NCI-H2227 treated with DMSO at 0.1 percent for 48 hours (cell line): Measurements from ENCODE around the gene PTPN3.

ENCODE experiments used
- DNase-seq: peaks from one replicate; lab custom pipeline; 2025; lab: John Stamatoyannopoulos, UW

The PTPN3 gene

DNA sequence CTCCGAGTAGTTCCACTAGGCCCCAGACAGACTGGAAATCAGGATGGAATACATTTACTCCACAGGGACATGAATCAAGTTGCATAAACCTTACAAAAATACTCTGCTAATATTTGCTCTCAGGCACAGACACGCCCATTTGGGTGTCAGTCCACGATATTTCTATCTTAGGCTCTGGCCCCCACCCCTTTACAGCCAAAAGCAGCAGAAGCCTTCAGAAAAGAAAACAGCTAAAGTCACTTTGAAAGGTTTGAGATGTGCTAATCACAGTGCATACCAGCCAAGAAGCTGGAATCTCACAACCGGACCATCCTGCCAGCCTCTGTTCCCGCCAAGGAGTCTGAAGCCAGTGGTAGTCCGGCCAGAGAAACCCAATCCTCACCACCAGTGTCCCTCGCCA lies 22.6 kb downstream of the PTPN3 start:
- no peak for DNase-seq

DNA sequence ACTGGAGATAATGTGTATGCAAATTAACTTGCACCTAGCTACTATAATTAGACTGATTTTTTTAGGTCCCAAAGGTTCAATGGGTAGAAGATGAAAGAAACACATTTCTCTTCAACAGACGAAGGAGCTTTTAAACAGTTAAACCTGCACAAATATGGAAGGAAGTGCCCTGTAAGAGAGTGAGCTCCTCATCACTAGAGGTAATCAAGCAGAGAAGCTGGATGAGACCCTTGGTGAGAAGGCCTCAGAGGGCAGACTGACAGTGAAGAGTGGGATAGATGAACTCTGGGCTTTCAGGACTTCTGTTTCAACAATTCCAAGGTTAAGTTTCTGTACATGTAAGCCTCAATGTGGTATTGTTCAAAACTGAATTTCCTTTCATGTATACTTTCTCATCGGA lies 23.2 kb downstream of the PTPN3 start:
- DNase-seq: no peak

GRCh38 chr9:109474170-109474569 lies 23.9 kb downstream of the PTPN3 start:
- DNase-seq: no peak

DNA sequence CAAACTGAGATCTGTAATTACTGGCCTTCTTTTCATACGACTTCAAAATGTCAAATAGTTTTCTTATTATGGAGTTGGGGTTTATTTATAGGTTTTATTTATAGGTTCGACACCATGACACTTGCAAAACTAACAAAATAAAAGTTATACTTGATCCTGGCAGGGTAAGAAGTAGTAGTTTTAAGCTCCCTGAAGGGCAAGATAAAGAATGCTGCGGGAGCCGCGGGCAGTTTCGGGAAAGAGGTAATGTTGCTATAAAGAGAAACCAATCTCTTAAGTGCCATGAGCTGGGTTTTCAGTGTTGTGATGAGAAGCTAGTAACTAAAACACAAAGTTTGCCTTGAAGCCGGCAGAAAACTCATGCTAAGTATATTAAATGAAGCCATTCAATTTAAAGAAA lies 24.8 kb downstream of the PTPN3 start:
- DNase-seq: no peak

DNA sequence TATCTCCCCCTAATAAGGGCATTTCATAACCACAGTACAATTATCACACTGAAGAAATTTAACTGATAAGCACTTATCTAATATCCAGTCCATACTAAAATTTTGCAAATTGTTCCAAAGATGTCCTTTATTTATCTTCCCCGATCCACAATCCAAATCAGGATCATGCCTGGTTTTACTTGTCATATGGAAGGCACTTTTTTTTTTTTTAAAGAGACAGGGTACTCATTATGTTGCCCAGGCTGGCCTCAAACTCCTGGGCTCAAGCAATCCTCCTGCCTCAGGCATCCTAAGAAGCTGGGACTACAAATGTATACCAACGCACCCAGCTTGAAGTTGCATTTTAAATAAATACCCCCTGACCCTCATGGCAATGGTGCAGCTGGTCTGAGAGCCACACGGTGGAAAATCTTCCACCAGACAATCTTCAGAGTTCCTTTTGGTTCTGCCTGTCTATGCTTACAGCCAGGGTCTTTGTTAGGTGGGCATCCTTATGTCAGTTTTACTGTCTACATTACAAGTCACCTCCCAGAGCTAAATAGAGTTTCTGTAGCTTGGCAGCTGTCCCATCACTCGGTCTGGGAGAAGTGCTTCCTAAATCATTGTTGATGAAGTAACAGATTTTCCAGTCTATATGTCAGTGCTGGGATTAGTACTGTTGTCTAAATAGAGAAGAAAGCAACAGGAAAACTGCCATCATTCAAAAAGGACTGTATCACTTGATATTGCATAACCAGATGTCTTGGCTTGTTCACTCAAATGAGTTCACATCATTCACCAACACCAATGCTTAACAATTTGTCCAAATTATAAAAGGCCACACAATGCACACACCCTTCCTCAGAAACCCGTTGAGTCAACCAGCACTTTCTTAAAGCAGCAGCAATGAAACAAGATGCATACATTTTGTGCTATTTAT lies 26.4 kb downstream of the PTPN3 start:
- no peak for DNase-seq

DNA sequence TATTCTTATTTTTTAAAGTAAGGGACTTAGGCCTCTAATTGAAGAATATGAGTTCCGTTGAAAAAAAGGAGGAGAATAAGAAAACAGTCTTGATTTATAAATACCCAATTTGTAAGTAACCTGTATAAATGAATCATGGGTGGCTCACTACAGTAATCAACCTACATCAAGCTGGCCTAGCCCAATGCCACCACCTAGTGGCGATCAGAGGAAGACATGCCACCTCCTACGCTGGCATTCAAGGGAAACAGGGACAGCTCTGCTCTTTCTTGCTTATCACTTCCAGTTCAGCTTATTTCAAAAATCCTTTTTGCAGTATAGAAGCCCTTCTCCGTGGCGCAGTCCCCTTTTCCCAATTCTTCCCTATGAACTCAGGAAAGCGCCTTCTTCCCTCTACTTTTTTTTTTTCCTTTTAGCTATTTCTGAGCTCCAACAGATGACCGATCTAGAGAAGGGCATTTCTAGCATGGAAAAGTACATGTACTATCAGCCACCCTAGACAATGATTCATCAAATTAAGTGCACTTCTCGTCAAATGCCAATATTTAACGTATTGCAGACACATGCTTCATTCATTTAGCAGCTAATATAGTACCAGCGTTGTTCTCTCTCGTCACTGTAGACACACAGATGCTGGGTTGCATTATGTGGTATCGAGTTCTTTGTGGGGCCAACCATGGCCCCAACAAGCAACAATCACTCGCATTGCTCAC lies 28.3 kb downstream of the PTPN3 start:
- peak; percentile 41 for DNase-seq

DNA sequence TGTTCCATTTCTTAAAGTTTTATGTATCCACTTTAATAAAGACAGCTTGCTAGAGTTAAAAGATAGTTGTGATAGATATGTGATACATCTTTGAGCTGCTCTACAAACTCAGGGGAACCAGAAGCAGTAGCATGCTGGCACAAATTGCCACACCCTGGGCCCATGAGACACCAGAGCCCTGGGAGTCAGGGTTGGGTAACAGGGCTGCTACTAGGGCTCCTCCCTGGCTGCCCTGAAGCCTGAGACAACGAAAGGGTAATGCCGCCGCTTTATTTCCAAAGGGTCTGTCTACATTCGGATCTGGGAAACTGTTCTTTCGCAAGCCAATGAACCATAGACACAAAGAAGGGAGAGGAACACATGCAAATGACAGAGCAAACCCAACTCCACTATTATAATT lies 29.2 kb downstream of the PTPN3 start:
- DNase-seq: no peak

- no peak for DNase-seq
Observed at GRCh38 chr9:109467936-109468335, 30.2 kb downstream of the PTPN3 start.

DNA sequence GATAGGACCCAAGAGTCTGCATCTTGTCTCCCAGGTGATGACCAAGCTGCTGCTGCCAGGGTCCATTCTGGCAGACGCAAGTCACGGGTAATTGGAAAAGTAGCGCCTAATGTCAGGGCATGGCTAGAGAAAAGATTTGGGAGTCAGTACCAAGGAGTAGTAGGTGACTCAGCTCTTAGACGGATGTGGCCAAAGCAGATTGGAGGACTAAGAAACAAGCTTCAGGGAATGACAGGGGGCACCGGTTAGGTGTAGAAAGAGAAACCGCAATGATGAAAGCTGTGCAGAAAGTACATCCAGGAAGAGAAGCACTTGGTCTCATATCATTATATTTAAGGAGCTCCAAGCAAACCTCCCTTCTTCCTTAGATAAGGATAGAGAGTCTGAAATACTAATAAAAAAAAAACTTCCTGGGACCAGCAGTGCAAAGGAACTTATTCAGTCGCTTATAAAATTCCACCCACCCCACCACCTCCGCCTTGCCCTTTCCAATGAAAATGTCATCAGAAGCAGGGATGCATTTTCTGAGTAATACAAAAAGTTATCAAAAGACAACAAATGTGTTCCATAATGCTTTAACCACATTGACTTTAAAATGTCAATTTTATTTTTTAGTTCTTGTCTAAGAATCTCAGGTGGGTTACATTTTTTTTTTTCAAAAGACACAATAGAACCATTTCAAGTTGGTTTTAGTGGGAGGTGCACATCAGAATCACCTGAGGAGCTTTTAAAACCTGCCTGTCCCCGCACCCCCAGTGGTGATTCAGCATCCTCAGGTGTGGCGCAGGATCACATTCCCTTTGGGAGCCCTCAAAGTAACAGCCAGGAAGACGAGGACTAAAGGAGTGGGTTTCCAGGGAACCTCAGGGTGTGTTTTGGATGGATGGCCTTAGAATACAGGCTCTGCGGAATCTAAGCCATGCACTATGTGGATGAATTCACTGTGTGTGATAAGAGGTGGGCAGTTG lies 31.2 kb downstream of the PTPN3 start:
- DNase-seq: no peak

DNA sequence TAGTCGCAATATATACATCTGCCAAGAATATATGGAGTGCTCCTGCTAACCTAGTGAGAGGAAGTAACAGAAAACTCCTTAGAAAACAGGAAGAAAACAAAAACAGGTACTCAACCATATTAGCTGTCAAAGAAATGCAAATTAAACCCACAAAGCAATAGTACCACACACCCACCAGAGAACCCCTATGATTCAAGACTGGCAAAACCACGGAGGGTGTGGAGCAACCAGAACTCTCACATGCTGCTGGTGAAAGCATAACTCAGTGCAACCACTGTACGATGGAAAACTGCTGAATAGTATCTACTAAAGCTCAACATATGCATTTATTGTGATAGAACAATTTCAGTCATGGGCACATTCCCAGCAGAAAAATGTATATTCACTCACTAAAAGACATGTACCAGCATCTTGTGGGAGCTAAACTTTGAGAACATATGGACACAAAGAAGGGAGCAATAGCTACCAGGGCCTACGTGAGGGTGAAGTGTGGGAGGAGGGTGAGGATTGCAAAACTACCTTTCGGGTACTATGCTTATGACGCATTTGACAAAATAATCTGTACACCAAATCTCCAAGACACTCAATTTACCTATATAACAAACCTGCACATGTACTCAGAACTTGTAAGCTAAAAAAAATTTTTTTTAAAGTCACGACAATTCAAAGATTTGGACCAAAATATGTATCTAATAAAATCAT lies 34.0 kb downstream of the PTPN3 start:
- no peak for DNase-seq

DNA sequence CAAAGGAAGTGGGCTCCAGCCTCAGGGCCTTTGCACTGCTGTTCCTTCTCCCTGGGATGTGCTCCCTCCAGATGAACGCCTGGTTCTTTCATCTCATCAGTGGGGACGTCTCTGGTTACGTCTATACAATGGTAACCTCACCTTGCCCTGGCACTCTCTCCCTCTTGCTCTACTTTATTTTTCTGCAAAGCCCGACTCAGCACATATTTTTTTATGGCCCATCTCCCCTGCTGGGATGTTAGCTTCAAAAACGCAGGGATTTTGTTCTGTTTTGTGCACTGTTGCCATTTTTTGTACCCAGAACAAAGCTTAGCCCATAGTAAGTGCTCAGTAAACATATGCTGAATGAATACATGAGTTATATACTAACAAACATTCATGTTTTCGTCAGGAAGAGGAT lies 37.5 kb downstream of the PTPN3 start:
- no peak for DNase-seq

- no peak for DNase-seq
Observed at GRCh38 chr9:109459423-109459822, 38.7 kb downstream of the PTPN3 start.

- DNase-seq: no peak
Observed at GRCh38 chr9:109458453-109459211, 39.5 kb downstream of the PTPN3 start.

- no peak for DNase-seq
Observed at GRCh38 chr9:109456811-109457210, 41.3 kb downstream of the PTPN3 start.

DNA sequence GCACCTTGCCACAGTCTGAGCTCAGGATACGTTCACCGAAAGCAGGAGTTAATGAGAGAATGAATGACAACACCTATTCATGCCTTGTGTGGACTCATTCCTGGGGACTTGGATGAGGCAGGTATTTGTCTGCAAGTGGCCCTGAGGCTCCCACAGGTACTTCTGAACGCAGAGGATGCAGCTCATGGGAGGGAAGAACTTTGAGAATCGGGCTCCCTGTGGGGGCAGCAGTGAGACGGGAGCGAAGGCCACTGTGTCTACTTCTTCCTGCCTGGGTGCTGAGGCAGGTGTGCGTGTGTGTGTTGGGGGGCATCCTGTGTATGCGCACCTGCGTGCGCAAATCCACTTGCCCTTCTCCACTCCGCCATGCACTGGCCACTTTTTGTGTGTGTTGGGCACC lies 42.2 kb downstream of the PTPN3 start:
- DNase-seq: no peak

GRCh38 chr9:109455391-109455790 lies 42.7 kb downstream of the PTPN3 start:
- DNase-seq: no peak

GRCh38 chr9:109454601-109455155 lies 43.4 kb downstream of the PTPN3 start:
- DNase-seq: no peak

- no peak for DNase-seq
Observed at GRCh38 chr9:109454041-109454440, 44.1 kb downstream of the PTPN3 start.

DNA sequence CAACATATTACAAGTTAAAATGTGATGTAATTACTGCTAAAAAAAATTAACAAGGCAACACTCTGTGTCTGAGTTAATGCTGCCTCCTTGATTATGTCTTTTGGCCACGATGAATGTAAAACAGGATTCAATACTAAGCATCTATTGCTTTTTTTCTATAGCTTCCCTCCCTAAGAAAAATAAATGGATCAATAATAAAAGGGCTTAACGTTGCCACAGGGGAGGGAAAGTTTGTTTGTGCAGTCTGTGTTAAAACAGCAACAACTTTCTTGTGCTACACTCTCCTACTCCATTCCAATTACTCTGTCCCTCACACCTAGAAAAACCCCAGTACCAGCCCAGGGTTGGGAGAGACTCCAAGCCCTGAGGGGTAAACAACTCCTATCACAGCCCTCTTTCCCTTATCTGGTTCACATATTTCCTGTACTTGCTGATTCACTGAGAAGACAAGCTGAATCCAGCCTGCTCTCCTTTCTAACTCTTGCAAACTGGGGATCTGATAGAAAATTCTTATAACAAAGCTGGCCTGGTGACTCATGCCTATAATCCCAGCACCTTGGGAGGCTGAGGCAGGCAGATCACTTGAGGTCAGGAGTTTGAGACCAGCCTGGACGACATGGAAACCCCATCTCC lies 44.8 kb downstream of the PTPN3 start:
- DNase-seq: no peak

GRCh38 chr9:109452761-109453160 lies 45.3 kb downstream of the PTPN3 start:
- DNase-seq: no peak
